WTC11 (cell line): Measurements from ENCODE around the gene CMTM1. TPM values are rescaled to one million over a fixed set of nuclear protein-coding genes. Genes with fewer than 3 reads are reported as not detected.

Experiments
- ATAC-seq: fragments of 200-7000 bp; cut with Tn5 transposase; 2 replicates; pipeline ENCODE4 v1.10.0; 2021; ENCODE audit warnings: mild to moderate bottlenecking, moderate library complexity
- CTCF ChIA-PET: fragments of 300-600 bp; sonication (Branson Sonifier 250); formaldehyde crosslinking; loops from one replicate; lab custom pipeline; 2021; ENCODE audit warnings: antibody characterized with exemption; lab: Charles Lee
- POLR2A ChIA-PET: fragments of 350-600 bp; sonication (Branson Sonifier 250); formaldehyde crosslinking; loops from one replicate; lab custom pipeline; 2021; ENCODE audit warnings: antibody characterized with exemption; lab: Charles Lee
- DNase-seq: peaks from one replicate; pipeline ENCODE4 v3.0.0; 2021; ENCODE audit warnings: low spot score
- H3K27ac Mint-ChIP-seq: 2 replicates; pipeline ENCODE4 v1.8.0; 2021; ENCODE audit warnings: mixed read lengths
- H3K27me3 Mint-ChIP-seq: 2 replicates; pipeline ENCODE4 v1.8.0; 2021; ENCODE audit warnings: low read depth, mild to moderate bottlenecking, moderate library complexity, mixed read lengths
- H3K36me3 Mint-ChIP-seq: 2 replicates; pipeline ENCODE4 v1.8.0; 2021; ENCODE audit warnings: mixed read lengths
- H3K4me1 Mint-ChIP-seq: 2 replicates; pipeline ENCODE4 v1.8.0; 2022; ENCODE audit warnings: mixed read lengths
- H3K4me3 Mint-ChIP-seq: 2 replicates; pipeline ENCODE4 v1.8.0; 2021; ENCODE audit warnings: mild to moderate bottlenecking, moderate library complexity, mixed read lengths
- H3K9me3 Mint-ChIP-seq: 2 replicates; pipeline ENCODE4 v1.8.0; 2021; ENCODE audit warnings: mixed read lengths
- ARID4B ChIP-seq: sonication (generic); formaldehyde crosslinking; IDR thresholded peaks from 2 replicates; pipeline ENCODE4 v1.8.0; 2023; ENCODE audit warnings: missing genetic modification reagents, mild to moderate bottlenecking, borderline replicate concordance
- ATF1 ChIP-seq: sonication (generic); formaldehyde crosslinking; IDR thresholded peaks from 2 replicates; pipeline ENCODE4 v1.8.1; 2023; ENCODE audit warnings: mild to moderate bottlenecking, moderate library complexity, missing genetic modification reagents
- CREB1 ChIP-seq: sonication (generic); formaldehyde crosslinking; IDR thresholded peaks from 2 replicates; pipeline ENCODE4 v1.8.0; 2023; ENCODE audit warnings: mild to moderate bottlenecking, missing genetic modification reagents
- GRHL2 ChIP-seq: fragments of 250-450 bp; sonication (Bioruptor Pico); IDR thresholded peaks from 2 replicates; pipeline ENCODE4 v1.8.0; 2022; ENCODE audit warnings: mild to moderate bottlenecking, moderate library complexity; ENCODE audit not compliant: insufficient replicate concordance, severe bottlenecking
- MYBL2 ChIP-seq: sonication (generic); formaldehyde crosslinking; IDR thresholded peaks from 2 replicates; pipeline ENCODE4 v1.8.1; 2023; ENCODE audit warnings: mild to moderate bottlenecking, moderate library complexity, missing genetic modification reagents
- NFATC4 ChIP-seq: fragments of 250-450 bp; sonication (Bioruptor Pico); IDR thresholded peaks from 2 replicates; pipeline ENCODE4 v1.9.0; 2021; ENCODE audit warnings: mild to moderate bottlenecking
- NFYB ChIP-seq: sonication (generic); formaldehyde crosslinking; conservative IDR thresholded peaks from 2 replicates; pipeline ENCODE4 v1.8.0; 2022; ENCODE audit warnings: low read depth, missing genetic modification reagents
- NR3C1 ChIP-seq: sonication (generic); formaldehyde crosslinking; conservative IDR thresholded peaks from 2 replicates; pipeline ENCODE4 v1.8.1; 2023; ENCODE audit warnings: low read depth, mild to moderate bottlenecking, missing genetic modification reagents
- PRRX2 ChIP-seq: fragments of 250-450 bp; sonication (Bioruptor Pico); IDR thresholded peaks from 2 replicates; pipeline ENCODE4 v1.8.0; 2021; ENCODE audit warnings: mild to moderate bottlenecking
- SMAD4 ChIP-seq: sonication (generic); formaldehyde crosslinking; IDR thresholded peaks from 2 replicates; pipeline ENCODE4 v1.8.0; 2022; ENCODE audit warnings: mild to moderate bottlenecking, missing genetic modification reagents
- SP1 ChIP-seq: sonication (generic); formaldehyde crosslinking; conservative IDR thresholded peaks from 2 replicates; pipeline ENCODE4 v1.8.1; 2022; ENCODE audit warnings: missing genetic modification reagents
- ZNF138 ChIP-seq: sonication (generic); formaldehyde crosslinking; conservative IDR thresholded peaks from 2 replicates; pipeline ENCODE4 v1.8.1; 2022; ENCODE audit warnings: mild to moderate bottlenecking, moderate library complexity, missing genetic modification reagents
- total RNA-seq: library from RNA; stranded (reverse); gene quantifications from 3 replicates; pipeline ENCODE4 v1.2.3, GENCODE V29; 2021
- TF ChIP-seq, protein P1 (sequence below): fragments of 250-450 bp; sonication (Bioruptor Pico); IDR thresholded peaks from 2 replicates; pipeline ENCODE4 v1.9.0; 2021; ENCODE audit warnings: mild to moderate bottlenecking, borderline replicate concordance
- TF ChIP-seq, protein P2 (sequence below): sonication (generic); formaldehyde crosslinking; IDR thresholded peaks from 2 replicates; pipeline ENCODE4 v1.8.1; 2022; ENCODE audit warnings: low read depth, mild to moderate bottlenecking, moderate library complexity, missing genetic modification reagents, borderline replicate concordance

Gene CMTM1
- total RNA-seq, 1 experiment from 2014 or later: 1.6 TPM

DNA sequence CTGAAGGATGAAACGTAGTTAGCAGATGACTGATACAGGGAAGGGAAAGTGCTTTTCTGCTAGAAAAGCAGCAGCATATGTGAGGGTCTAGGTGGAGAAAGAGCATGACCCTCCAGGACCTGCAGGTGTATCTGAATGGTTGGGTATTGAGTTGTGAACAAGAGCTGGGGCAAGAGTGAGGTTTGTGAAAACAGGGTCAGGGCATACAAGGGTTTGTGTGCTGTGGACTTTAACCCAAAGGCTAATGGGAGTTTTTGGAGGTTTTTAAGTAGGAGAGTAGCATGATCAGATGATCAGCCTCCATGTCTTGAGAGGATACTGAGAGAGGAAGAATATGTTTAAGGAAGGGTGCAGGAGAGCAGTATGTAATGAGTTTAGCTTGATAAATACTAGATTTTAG, 6.1 kb upstream of the CMTM1 start (continued):
- TF ChIP-seq, protein P1, sequence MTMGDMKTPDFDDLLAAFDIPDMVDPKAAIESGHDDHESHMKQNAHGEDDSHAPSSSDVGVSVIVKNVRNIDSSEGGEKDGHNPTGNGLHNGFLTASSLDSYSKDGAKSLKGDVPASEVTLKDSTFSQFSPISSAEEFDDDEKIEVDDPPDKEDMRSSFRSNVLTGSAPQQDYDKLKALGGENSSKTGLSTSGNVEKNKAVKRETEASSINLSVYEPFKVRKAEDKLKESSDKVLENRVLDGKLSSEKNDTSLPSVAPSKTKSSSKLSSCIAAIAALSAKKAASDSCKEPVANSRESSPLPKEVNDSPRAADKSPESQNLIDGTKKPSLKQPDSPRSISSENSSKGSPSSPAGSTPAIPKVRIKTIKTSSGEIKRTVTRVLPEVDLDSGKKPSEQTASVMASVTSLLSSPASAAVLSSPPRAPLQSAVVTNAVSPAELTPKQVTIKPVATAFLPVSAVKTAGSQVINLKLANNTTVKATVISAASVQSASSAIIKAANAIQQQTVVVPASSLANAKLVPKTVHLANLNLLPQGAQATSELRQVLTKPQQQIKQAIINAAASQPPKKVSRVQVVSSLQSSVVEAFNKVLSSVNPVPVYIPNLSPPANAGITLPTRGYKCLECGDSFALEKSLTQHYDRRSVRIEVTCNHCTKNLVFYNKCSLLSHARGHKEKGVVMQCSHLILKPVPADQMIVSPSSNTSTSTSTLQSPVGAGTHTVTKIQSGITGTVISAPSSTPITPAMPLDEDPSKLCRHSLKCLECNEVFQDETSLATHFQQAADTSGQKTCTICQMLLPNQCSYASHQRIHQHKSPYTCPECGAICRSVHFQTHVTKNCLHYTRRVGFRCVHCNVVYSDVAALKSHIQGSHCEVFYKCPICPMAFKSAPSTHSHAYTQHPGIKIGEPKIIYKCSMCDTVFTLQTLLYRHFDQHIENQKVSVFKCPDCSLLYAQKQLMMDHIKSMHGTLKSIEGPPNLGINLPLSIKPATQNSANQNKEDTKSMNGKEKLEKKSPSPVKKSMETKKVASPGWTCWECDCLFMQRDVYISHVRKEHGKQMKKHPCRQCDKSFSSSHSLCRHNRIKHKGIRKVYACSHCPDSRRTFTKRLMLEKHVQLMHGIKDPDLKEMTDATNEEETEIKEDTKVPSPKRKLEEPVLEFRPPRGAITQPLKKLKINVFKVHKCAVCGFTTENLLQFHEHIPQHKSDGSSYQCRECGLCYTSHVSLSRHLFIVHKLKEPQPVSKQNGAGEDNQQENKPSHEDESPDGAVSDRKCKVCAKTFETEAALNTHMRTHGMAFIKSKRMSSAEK (CRISPR knock-in tag): no peak
- TF ChIP-seq GRHL2: no peak
- no peak for TF ChIP-seq SP1 (CRISPR knock-in tag)

DNA sequence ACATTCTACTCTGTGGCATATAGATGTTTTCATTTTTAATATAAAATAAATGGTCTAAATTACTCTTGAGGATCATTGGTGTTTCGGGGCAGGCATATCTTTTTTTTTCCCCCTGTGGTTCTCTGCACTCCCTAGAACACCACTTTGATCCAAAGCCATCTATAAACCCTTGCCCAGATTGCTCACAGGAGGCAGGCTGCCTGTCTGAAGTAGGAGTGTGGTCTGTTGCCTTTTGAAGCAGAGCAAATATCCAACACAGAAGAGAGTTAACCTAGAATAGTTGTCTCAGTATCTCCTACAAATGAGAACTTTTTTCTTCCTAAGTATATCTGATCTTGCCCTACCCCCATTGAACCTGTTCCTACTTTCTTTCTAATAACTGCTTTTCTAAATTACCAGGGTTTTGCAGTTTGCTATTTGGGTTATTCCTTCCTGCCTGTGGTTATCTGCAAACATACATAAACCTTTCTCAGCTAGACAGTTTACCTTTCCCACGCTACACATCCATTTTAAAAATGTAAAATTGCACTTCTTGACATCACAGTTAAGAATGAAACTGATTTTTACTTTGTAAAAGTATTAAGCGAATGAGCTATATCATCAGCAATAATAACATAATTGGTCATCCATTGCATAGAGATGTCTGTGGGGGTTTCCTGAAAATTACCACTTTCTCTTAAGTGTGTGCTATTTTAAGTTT, 4.7 kb upstream of the CMTM1 start:
- POLR2A ChIA-PET: no interaction called here
- CTCF ChIA-PET: interaction anchor here (0.7 to 2.2 kb wide), 5 partner anchors 9 to 90 kb away, joined by 3 to 11 read pairs (median 4); partner anchors contain the start of genes CKLF and CMTM2
- no peak for DNase-seq
- TF ChIP-seq NFYB (CRISPR knock-in tag) (no peak), PRRX2 (CRISPR knock-in tag) (no peak), ZNF138 (CRISPR knock-in tag) (no peak), NFATC4 (CRISPR knock-in tag) (no peak), CREB1 (CRISPR knock-in tag) (no peak), SMAD4 (CRISPR knock-in tag) (no peak)
- TF ChIP-seq, protein P2, sequence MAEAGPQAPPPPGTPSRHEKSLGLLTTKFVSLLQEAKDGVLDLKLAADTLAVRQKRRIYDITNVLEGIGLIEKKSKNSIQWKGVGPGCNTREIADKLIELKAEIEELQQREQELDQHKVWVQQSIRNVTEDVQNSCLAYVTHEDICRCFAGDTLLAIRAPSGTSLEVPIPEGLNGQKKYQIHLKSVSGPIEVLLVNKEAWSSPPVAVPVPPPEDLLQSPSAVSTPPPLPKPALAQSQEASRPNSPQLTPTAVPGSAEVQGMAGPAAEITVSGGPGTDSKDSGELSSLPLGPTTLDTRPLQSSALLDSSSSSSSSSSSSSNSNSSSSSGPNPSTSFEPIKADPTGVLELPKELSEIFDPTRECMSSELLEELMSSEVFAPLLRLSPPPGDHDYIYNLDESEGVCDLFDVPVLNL: no peak
- Mint-ChIP-seq H3K4me3 (no peak overlapping the region), H3K9me3 (no peaks in the 10 kb centered on the region), H3K36me3 (no peaks in the 10 kb centered on the region), H3K27me3 (no peaks in the 10 kb centered on the region; the same call in 1 of the 2 replicates), H3K4me1 (no peaks in the 10 kb centered on the region), H3K27ac (no peak overlapping the region)
- ATAC-seq: no peak

GRCh38 chr16:66562409-66562808, 3.8 kb upstream of the CMTM1 start:
- TF ChIP-seq, protein P2: no peak
- no peak for TF ChIP-seq MYBL2
- Mint-ChIP-seq H3K36me3 (peaks cover 3% of the 10 kb centered on the region), H3K27me3 (no peaks in the 10 kb centered on the region; the same call in 1 of the 2 replicates), H3K27ac (no peak overlapping the region), H3K4me1 (no peaks in the 10 kb centered on the region), H3K4me3 (no peak overlapping the region), H3K9me3 (peaks cover 3% of the 10 kb centered on the region)
- POLR2A ChIA-PET: no interaction called here
- CTCF ChIA-PET: interaction anchor here (0.6 to 2.2 kb wide), 6 partner anchors 8 to 89 kb away, joined by 3 to 11 read pairs (median 4); partner anchors contain the start of genes CKLF and CMTM2
- ATAC-seq: no peak
- DNase-seq: no peak

GRCh38 chr16:66562986-66563385, 3.3 kb upstream of the CMTM1 start:
- no peak for ATAC-seq
- H3K4me1 Mint-ChIP-seq: no peaks in the 10 kb centered on the region
- CTCF ChIA-PET: interaction anchor here (0.6 to 2.2 kb wide), 3 partner anchors 27 to 88 kb away, joined by 3 to 11 read pairs (median 4); no protein-coding TSS in a partner anchor
- POLR2A ChIA-PET: no interaction called here
- no peak for TF ChIP-seq ATF1 (CRISPR knock-in tag)
- no peak for TF ChIP-seq ARID4B
- no peak for TF ChIP-seq GRHL2
- TF ChIP-seq NR3C1 (CRISPR knock-in tag): no peak
- H3K9me3 Mint-ChIP-seq: peaks cover 3% of the 10 kb centered on the region
- DNase-seq: no peak
- H3K27ac Mint-ChIP-seq: no peak overlapping the region
- H3K36me3 Mint-ChIP-seq: peaks cover 4% of the 10 kb centered on the region
- no peak overlapping the region for H3K4me3 Mint-ChIP-seq
- no peaks in the 10 kb centered on the region; the same call in 1 of the 2 replicates for H3K27me3 Mint-ChIP-seq
